ENCODE measurements around the gene MEGF9.

The MEGF9 gene

DNA sequence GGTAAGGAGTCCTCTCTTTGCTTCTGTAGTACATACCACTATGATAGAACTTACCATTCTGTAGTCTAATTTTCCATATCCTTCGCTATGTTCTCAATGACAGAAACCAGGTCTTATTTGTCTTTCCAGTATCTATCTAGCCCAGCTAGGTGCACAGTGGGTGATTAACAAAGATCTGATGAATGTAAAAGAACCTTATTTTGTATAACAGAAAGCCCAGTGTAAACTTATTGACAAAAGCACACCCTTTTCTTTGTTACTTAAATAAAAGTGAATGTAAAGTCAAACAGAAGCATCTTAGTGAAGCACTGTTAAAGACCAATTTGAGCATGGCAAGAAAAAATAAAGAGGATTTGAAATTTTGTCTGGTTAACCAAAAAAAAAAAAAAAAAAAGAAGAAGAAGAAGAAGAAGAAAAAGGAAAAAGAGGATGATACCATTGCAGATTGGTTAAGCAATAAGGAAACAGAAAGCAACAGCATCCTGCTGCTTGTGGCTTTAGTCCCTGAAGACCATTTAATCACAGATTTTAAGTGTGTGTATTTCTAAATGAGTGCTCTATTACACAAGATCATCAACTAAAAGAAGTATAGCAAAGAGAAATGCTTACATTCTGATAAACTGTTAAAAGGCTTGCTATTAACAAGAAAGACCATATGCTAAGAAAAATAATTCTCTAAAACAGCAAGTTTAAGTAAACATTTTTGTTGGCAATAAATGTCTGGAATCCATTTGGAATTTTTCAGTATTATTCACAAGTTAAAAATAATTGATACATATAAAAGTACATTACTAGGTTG is 21.2 kb downstream of the MEGF9 start:
- Histone ChIP-seq H3K9me3 (ENCODE audit: insufficient read depth, low read length) (no peaks in the 10 kb centered on the region), H3F3A (ENCODE audit: insufficient read depth) (no peaks in the 10 kb centered on the region), H2AFZ (ENCODE audit: low read depth, low read length, severe bottlenecking) (no peak overlapping the region), H3K27me3 (ENCODE audit: low read length) (no peaks in the 10 kb centered on the region), H3K4me3 (ENCODE audit: insufficient read depth, low read length, poor library complexity, severe bottlenecking) (no peak overlapping the region), H3K9ac (ENCODE audit: low read length) (no peak overlapping the region), H4K20me1 (ENCODE audit: low read depth, low read length) (0 out of 2 replicates have a peak, but pooled peaks cover 3% of the 10 kb centered on the region), H3K9me2 (replicated peaks; ENCODE audit: insufficient read depth, low read length) (no peaks in the 10 kb centered on the region), H3K27ac (ENCODE audit: low read depth, low read length) (no peak overlapping the region), H3K79me2 (ENCODE audit: insufficient read depth, low read length) (no peaks in the 10 kb centered on the region), H3K4me2 (ENCODE audit: low read depth, low read length, poor library complexity, severe bottlenecking) (no peak overlapping the region), H3K36me3 (ENCODE audit: low read length) (no peaks in the 10 kb centered on the region)
- TF ChIP-seq EZH2phosphoT487 (conservative IDR thresholded peaks at IDR 0.05; ENCODE audit: low read length) (no peak), CTCF (IDR thresholded peaks at IDR 0.05; ENCODE audit: insufficient read depth, low read length, poor library complexity, severe bottlenecking) (no peak)

GRCh38 chr9:120690372-120690771 is 23.9 kb downstream of the MEGF9 start:
- no peaks in the 10 kb centered on the region for H3K9me2 ChIP-seq (replicated peaks; ENCODE audit: insufficient read depth, low read length)
- H3K9ac ChIP-seq (ENCODE audit: low read length) = no peak overlapping the region
- H4K20me1 ChIP-seq (ENCODE audit: low read depth, low read length) = no peaks in the 10 kb centered on the region
- H3K4me3 ChIP-seq (ENCODE audit: insufficient read depth, low read length, poor library complexity, severe bottlenecking) = no peak overlapping the region
- H3K4me2 ChIP-seq (ENCODE audit: low read depth, low read length, poor library complexity, severe bottlenecking) = no peak overlapping the region
- no peak overlapping the region for H2AFZ ChIP-seq (ENCODE audit: low read depth, low read length, severe bottlenecking)
- TF ChIP-seq EZH2phosphoT487 (conservative IDR thresholded peaks at IDR 0.05; ENCODE audit: low read length) (no peak), CTCF (IDR thresholded peaks at IDR 0.05; ENCODE audit: insufficient read depth, low read length, poor library complexity, severe bottlenecking) (no peak)
- no peak overlapping the region for H3K27ac ChIP-seq (ENCODE audit: low read depth, low read length)
- H3F3A ChIP-seq (ENCODE audit: insufficient read depth) = no peaks in the 10 kb centered on the region
- H3K27me3 ChIP-seq (ENCODE audit: low read length) = no peaks in the 10 kb centered on the region
- no peaks in the 10 kb centered on the region for H3K9me3 ChIP-seq (ENCODE audit: insufficient read depth, low read length)
- no peaks in the 10 kb centered on the region for H3K36me3 ChIP-seq (ENCODE audit: low read length)
- no peaks in the 10 kb centered on the region for H3K79me2 ChIP-seq (ENCODE audit: insufficient read depth, low read length)

DNA sequence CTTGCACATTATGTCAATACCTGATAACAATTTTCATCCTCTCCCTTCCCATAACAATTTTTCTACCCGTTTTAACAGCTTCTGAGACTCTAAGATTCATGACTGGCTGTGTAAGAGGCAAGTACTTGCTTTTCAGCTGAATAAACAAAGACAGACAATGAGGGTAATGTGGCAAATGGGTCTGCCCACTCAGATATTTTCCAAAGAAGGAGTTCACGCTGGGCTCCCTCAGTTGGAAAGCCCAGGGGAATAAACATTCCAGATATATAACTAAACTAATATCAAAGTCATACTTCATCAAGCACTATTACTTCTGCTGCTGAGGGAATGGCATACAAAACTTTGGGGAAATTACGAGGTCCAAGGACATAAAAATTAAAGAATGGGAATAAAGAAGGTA is 24.4 kb downstream of the MEGF9 start:
- H3K79me2 ChIP-seq (ENCODE audit: insufficient read depth, low read length) = no peaks in the 10 kb centered on the region
- no peak for TF ChIP-seq EZH2phosphoT487 (conservative IDR thresholded peaks at IDR 0.05; ENCODE audit: low read length)
- no peak for TF ChIP-seq CTCF (IDR thresholded peaks at IDR 0.05; ENCODE audit: insufficient read depth, low read length, poor library complexity, severe bottlenecking)
- no peaks in the 10 kb centered on the region for H4K20me1 ChIP-seq (ENCODE audit: low read depth, low read length)
- no peak overlapping the region for H3K9ac ChIP-seq (ENCODE audit: low read length)
- H3K4me3 ChIP-seq (ENCODE audit: insufficient read depth, low read length, poor library complexity, severe bottlenecking) = no peak overlapping the region
- no peaks in the 10 kb centered on the region for H3K9me2 ChIP-seq (replicated peaks; ENCODE audit: insufficient read depth, low read length)
- H3K36me3 ChIP-seq (ENCODE audit: low read length) = no peaks in the 10 kb centered on the region
- no peak overlapping the region for H3K4me2 ChIP-seq (ENCODE audit: low read depth, low read length, poor library complexity, severe bottlenecking)
- no peaks in the 10 kb centered on the region for H3F3A ChIP-seq (ENCODE audit: insufficient read depth)
- no peak overlapping the region for H2AFZ ChIP-seq (ENCODE audit: low read depth, low read length, severe bottlenecking)
- H3K9me3 ChIP-seq (ENCODE audit: insufficient read depth, low read length) = no peaks in the 10 kb centered on the region
- no peak overlapping the region for H3K27ac ChIP-seq (ENCODE audit: low read depth, low read length)
- H3K27me3 ChIP-seq (ENCODE audit: low read length) = no peaks in the 10 kb centered on the region

All from SU-DHL-6 (cell line).